ENCODE results near the gene SYT6.

DNA sequence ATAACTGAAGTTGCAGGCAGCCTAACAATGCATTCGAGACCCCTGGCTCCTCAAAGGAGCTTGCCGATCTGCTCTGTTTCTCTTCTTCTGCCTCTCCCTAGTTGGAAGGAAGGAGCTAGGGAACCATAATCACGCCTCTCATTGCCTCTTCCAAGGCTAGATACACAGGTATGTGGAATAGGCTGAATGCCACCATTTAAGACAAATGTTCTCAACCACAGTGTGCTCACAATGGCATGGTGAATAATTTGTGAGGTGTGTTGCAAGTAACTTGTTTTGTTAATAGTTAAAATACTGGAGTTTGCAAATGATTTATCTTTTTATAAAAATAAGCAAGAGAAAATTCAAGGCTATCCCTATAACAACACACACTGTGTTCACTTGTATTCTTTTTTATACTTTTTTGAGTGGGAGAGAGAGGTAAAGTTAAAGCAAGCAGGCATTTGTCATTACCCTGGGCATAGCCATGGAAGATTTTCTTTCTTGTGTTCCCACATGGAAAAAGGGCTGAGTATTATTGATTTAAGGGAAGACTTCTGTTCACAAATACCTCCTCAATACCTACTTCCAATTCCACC lies 45.4 kb upstream of the SYT6 start:
- no peak for TF ChIP-seq EZH2 (IDR thresholded peaks at IDR 0.05; ENCODE audit: borderline replicate concordance, control insufficient read depth, low read depth, low read length)
- no peak for TF ChIP-seq JUND (IDR thresholded peaks at IDR 0.05; ENCODE audit: low read depth, low read length)
- TF ChIP-seq, protein P1, sequence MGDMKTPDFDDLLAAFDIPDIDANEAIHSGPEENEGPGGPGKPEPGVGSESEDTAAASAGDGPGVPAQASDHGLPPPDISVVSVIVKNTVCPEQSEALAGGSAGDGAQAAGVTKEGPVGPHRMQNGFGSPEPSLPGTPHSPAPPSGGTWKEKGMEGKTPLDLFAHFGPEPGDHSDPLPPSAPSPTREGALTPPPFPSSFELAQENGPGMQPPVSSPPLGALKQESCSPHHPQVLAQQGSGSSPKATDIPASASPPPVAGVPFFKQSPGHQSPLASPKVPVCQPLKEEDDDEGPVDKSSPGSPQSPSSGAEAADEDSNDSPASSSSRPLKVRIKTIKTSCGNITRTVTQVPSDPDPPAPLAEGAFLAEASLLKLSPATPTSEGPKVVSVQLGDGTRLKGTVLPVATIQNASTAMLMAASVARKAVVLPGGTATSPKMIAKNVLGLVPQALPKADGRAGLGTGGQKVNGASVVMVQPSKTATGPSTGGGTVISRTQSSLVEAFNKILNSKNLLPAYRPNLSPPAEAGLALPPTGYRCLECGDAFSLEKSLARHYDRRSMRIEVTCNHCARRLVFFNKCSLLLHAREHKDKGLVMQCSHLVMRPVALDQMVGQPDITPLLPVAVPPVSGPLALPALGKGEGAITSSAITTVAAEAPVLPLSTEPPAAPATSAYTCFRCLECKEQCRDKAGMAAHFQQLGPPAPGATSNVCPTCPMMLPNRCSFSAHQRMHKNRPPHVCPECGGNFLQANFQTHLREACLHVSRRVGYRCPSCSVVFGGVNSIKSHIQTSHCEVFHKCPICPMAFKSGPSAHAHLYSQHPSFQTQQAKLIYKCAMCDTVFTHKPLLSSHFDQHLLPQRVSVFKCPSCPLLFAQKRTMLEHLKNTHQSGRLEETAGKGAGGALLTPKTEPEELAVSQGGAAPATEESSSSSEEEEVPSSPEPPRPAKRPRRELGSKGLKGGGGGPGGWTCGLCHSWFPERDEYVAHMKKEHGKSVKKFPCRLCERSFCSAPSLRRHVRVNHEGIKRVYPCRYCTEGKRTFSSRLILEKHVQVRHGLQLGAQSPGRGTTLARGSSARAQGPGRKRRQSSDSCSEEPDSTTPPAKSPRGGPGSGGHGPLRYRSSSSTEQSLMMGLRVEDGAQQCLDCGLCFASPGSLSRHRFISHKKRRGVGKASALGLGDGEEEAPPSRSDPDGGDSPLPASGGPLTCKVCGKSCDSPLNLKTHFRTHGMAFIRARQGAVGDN (IDR thresholded peaks at IDR 0.05): no peak
- TF ChIP-seq, protein P2, sequence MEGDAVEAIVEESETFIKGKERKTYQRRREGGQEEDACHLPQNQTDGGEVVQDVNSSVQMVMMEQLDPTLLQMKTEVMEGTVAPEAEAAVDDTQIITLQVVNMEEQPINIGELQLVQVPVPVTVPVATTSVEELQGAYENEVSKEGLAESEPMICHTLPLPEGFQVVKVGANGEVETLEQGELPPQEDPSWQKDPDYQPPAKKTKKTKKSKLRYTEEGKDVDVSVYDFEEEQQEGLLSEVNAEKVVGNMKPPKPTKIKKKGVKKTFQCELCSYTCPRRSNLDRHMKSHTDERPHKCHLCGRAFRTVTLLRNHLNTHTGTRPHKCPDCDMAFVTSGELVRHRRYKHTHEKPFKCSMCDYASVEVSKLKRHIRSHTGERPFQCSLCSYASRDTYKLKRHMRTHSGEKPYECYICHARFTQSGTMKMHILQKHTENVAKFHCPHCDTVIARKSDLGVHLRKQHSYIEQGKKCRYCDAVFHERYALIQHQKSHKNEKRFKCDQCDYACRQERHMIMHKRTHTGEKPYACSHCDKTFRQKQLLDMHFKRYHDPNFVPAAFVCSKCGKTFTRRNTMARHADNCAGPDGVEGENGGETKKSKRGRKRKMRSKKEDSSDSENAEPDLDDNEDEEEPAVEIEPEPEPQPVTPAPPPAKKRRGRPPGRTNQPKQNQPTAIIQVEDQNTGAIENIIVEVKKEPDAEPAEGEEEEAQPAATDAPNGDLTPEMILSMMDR (IDR thresholded peaks at IDR 0.05 in 2 of 3, conservative IDR thresholded peaks at IDR 0.05 in 1 of 3; ENCODE audit: control insufficient read depth in 2 of 3, extremely low read depth in 1 of 3, insufficient read depth in 1 of 3, low read depth in 3 of 3, low read length in 3 of 3): no peak
- TF ChIP-seq, protein P3, sequence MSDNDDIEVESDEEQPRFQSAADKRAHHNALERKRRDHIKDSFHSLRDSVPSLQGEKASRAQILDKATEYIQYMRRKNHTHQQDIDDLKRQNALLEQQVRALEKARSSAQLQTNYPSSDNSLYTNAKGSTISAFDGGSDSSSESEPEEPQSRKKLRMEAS (IDR thresholded peaks at IDR 0.05; ENCODE audit: low read depth, low read length): no peak
- TF ChIP-seq, protein P4, sequence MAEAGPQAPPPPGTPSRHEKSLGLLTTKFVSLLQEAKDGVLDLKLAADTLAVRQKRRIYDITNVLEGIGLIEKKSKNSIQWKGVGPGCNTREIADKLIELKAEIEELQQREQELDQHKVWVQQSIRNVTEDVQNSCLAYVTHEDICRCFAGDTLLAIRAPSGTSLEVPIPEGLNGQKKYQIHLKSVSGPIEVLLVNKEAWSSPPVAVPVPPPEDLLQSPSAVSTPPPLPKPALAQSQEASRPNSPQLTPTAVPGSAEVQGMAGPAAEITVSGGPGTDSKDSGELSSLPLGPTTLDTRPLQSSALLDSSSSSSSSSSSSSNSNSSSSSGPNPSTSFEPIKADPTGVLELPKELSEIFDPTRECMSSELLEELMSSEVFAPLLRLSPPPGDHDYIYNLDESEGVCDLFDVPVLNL (IDR thresholded peaks at IDR 0.05; ENCODE audit: low read depth, low read length): no peak
- no peak for TF ChIP-seq SREBF1 (IDR thresholded peaks at IDR 0.05; ENCODE audit: low read length)
- TF ChIP-seq, protein P5, sequence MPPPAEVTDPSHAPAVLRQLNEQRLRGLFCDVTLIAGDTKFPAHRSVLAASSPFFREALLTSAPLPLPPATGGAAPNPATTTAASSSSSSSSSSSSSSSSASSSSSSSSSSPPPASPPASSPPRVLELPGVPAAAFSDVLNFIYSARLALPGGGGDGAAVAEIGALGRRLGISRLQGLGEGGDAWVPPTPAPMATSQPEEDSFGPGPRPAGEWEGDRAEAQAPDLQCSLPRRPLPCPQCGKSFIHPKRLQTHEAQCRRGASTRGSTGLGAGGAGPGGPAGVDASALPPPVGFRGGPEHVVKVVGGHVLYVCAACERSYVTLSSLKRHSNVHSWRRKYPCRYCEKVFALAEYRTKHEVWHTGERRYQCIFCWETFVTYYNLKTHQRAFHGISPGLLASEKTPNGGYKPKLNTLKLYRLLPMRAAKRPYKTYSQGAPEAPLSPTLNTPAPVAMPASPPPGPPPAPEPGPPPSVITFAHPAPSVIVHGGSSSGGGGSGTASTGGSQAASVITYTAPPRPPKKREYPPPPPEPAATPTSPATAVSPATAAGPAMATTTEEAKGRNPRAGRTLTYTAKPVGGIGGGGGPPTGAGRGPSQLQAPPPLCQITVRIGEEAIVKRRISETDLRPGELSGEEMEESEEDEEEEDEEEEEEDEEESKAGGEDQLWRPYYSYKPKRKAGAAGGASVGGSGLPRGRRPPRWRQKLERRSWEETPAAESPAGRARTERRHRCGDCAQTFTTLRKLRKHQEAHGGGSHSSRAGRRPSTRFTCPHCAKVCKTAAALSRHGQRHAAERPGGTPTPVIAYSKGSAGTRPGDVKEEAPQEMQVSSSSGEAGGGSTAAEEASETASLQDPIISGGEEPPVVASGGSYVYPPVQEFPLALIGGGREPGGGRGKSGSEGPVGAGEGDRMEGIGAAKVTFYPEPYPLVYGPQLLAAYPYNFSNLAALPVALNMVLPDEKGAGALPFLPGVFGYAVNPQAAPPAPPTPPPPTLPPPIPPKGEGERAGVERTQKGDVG (CRISPR knock-in tag; IDR thresholded peaks at IDR 0.05): no peak
- TF ChIP-seq ETV6 (conservative IDR thresholded peaks at IDR 0.05 in 1 of 2, IDR thresholded peaks at IDR 0.05 in 1 of 2; ENCODE audit: borderline replicate concordance in 1 of 2, low read depth in 1 of 2): no peak
- TF ChIP-seq, protein P6, sequence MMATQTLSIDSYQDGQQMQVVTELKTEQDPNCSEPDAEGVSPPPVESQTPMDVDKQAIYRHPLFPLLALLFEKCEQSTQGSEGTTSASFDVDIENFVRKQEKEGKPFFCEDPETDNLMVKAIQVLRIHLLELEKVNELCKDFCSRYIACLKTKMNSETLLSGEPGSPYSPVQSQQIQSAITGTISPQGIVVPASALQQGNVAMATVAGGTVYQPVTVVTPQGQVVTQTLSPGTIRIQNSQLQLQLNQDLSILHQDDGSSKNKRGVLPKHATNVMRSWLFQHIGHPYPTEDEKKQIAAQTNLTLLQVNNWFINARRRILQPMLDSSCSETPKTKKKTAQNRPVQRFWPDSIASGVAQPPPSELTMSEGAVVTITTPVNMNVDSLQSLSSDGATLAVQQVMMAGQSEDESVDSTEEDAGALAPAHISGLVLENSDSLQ (IDR thresholded peaks at IDR 0.05): no peak
- TF ChIP-seq POLR2A (IDR thresholded peaks at IDR 0.05; ENCODE audit: low read depth, low read length): no peak
- TF ChIP-seq NFYB (IDR thresholded peaks at IDR 0.05; ENCODE audit: insufficient read depth, low read depth, low read length): no peak

Data from GM12878 (cell line).